Keratinocyte (primary cell): ENCODE results near the gene CDK2AP2. TPM values are rescaled to one million over a fixed set of nuclear protein-coding genes. Genes with fewer than 3 reads are reported as not detected.

Experiments
- DNase-seq: peaks from one replicate; pipeline ENCODE4 v3.0.0-alpha.2; 2011; ENCODE audit warnings: low read depth, missing footprints, low spot score
- FAIRE-seq: peaks from 2 replicates; lab custom pipeline; 2011; peaks lifted over from hg19 to GRCh38; lab: Jason Lieb, UNC
- H2AFZ ChIP-seq: 2 replicates; pipeline ENCODE4 v1.6.0; 2012; ENCODE audit warnings: low read length, control low read depth, inconsistent platforms; ENCODE audit not compliant: control insufficient read depth
- H3K27ac ChIP-seq: 2 replicates; pipeline ENCODE4 v1.5.1; 2011; ENCODE audit warnings: low read length; ENCODE audit not compliant: control insufficient read depth, insufficient read depth
- H3K27me3 ChIP-seq: 3 replicates; pipeline ENCODE4 v1.6.0; 2011; ENCODE audit warnings: low read length; ENCODE audit not compliant: control insufficient read depth, insufficient read depth; ENCODE audit errors: extremely low read depth
- H3K36me3 ChIP-seq, 2 experiments: 2 replicates in 1 of 2; 3 replicates in 1 of 2; pipeline ENCODE4 v1.5.1; 2011; ENCODE audit warnings: low read length in 2 of 2, mild to moderate bottlenecking in 1 of 2; ENCODE audit not compliant: control insufficient read depth in 2 of 2, insufficient read depth in 2 of 2; ENCODE audit errors: extremely low read depth in 1 of 2
- H3K4me1 ChIP-seq: 3 replicates; pipeline ENCODE4 v1.5.1; 2011; ENCODE audit warnings: low read length; ENCODE audit not compliant: control insufficient read depth, insufficient read depth; ENCODE audit errors: extremely low read depth
- H3K4me2 ChIP-seq: 3 replicates; pipeline ENCODE4 v1.6.0; 2011; ENCODE audit warnings: low read depth, low read length; ENCODE audit not compliant: control insufficient read depth, insufficient read depth; ENCODE audit errors: extremely low read depth
- H3K4me3 ChIP-seq, 3 experiments: fragments of 200-600 bp in 1 of 3; sonication (generic) in 1 of 3; 2 replicates in 2 of 3; 3 replicates in 1 of 3; pipeline ENCODE4 v1.5.1; 2011 to 2016; ENCODE audit warnings: low read length in 3 of 3, mild to moderate bottlenecking in 3 of 3, control low read depth in 2 of 3, inconsistent platforms in 1 of 3, low read depth in 1 of 3, mixed read lengths in 1 of 3, mixed run types in 1 of 3, moderate library complexity in 1 of 3; ENCODE audit not compliant: control insufficient read depth in 2 of 3, insufficient read depth in 2 of 3; ENCODE audit errors: extremely low read depth in 1 of 3
- H3K79me2 ChIP-seq: 2 replicates; pipeline ENCODE4 v1.6.0; 2012; ENCODE audit warnings: low read length; ENCODE audit not compliant: control insufficient read depth, insufficient read depth
- H3K9ac ChIP-seq: 3 replicates; pipeline ENCODE4 v1.6.0; 2011; ENCODE audit warnings: low read length; ENCODE audit not compliant: control insufficient read depth, insufficient read depth; ENCODE audit errors: extremely low read depth
- H3K9me1 ChIP-seq: 3 replicates; pipeline ENCODE4 v1.6.0; 2011; ENCODE audit warnings: low read length; ENCODE audit not compliant: control insufficient read depth, insufficient read depth; ENCODE audit errors: extremely low read depth
- H3K9me3 ChIP-seq: 2 replicates; pipeline ENCODE4 v1.5.1; 2012; ENCODE audit warnings: low read depth, low read length; ENCODE audit not compliant: control insufficient read depth
- H4K20me1 ChIP-seq: 3 replicates; pipeline ENCODE4 v1.6.0; 2011; ENCODE audit warnings: low read length; ENCODE audit not compliant: control insufficient read depth, insufficient read depth; ENCODE audit errors: extremely low read depth
- CTCF ChIP-seq, 3 experiments: IDR thresholded peaks in 1 of 3; conservative IDR thresholded peaks in 1 of 3; optimal IDR thresholded peaks in 1 of 3; 2 replicates in 2 of 3; 3 replicates in 1 of 3; pipeline versions ENCODE3 to v1.5.1; 2011; ENCODE audit warnings: low read length in 3 of 3, mild to moderate bottlenecking in 3 of 3, moderate library complexity in 2 of 3, control low read depth in 1 of 3, inconsistent platforms in 1 of 3; ENCODE audit not compliant: insufficient read depth in 2 of 3; ENCODE audit errors: extremely low read depth in 1 of 3
- EZH2 ChIP-seq: IDR thresholded peaks from one replicate; pipeline ENCODE4 v1.6.1; 2012; ENCODE audit warnings: inconsistent platforms, mild to moderate bottlenecking, low read length, moderate library complexity
- dilution Hi-C: fragments of 300-500 bp; cut with MboI; formaldehyde crosslinking; loops from one replicate; pipeline ENCODE4 v1.7.0; 2020; ENCODE audit warnings: low sequenced_read_pairs; ENCODE audit not compliant: extremely low pct_ligation_motif_present
- polyA plus RNA-seq, 5 experiments: library from polyadenylated mRNA; depleted of rRNA in 3 of 5; stranded (reverse) in 3 of 5; stranded (forward) in 1 of 5; unstranded in 1 of 5; fragments of >200 nt; gene quantifications; 1 replicate in 1 of 5; 2 replicates in 3 of 5; 3 replicates in 1 of 5; pipeline versions ENCODE4 v1.2.1 to v1.2.3, GENCODE V29; 2011 to 2012; ENCODE audit warnings: missing spikeins in 2 of 5, low read depth in 1 of 5, low replicate concordance in 1 of 5

Gene CDK2AP2
- polyA plus RNA-seq, 1 donor (not counting 4 experiments of a cell fraction or from before 2014, with no cell fraction given), result 9.7 TPM

DNA sequence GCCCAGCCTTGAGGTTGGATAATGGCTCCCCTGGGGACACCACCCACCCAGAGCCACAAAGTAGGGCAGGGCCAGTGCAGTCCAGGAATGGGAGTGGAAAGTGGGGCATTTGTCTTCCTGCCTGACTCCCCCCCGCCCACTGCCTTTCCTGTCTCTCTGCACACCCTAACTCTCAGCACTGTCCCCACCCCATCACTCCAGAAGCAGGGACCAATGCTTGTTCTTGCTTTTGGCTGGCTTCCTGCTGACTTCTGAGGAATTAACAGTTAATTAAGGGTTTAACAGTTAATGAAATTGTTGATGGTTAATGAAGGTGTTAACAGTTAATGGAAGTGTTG lies 7.5 kb downstream of the CDK2AP2 start:
- Histone ChIP-seq H3K9me3 (no peaks in the 10 kb centered on the region), H3K36me3 (peaks cover 9 to 22% of the 10 kb centered on the region in 2 experiments), H3K79me2 (peaks cover 8% of the 10 kb centered on the region), H4K20me1 (no peaks in the 10 kb centered on the region), H3K4me2 (no peak overlapping the region), H3K9me1 (no peaks in the 10 kb centered on the region), H3K27me3 (no peaks in the 10 kb centered on the region), H3K9ac (no peak overlapping the region), H3K4me3 (no peak overlapping the region), H2AFZ (no peak overlapping the region), H3K27ac (no peak overlapping the region), H3K4me1 (peaks cover 2% of the 10 kb centered on the region)
- TF ChIP-seq EZH2 (no peak), CTCF (optimal IDR thresholded peaks at IDR 0.05 in 1 of 3, IDR thresholded peaks at IDR 0.05 in 1 of 3, conservative IDR thresholded peaks at IDR 0.05 in 1 of 3; ENCODE audit: extremely low read depth in 1 of 3, insufficient read depth in 2 of 3, low read length in 3 of 3) (no peak)
- DNase-seq (no peak), FAIRE-seq (no peak)
- dilution Hi-C loops, result no loop called here

DNA sequence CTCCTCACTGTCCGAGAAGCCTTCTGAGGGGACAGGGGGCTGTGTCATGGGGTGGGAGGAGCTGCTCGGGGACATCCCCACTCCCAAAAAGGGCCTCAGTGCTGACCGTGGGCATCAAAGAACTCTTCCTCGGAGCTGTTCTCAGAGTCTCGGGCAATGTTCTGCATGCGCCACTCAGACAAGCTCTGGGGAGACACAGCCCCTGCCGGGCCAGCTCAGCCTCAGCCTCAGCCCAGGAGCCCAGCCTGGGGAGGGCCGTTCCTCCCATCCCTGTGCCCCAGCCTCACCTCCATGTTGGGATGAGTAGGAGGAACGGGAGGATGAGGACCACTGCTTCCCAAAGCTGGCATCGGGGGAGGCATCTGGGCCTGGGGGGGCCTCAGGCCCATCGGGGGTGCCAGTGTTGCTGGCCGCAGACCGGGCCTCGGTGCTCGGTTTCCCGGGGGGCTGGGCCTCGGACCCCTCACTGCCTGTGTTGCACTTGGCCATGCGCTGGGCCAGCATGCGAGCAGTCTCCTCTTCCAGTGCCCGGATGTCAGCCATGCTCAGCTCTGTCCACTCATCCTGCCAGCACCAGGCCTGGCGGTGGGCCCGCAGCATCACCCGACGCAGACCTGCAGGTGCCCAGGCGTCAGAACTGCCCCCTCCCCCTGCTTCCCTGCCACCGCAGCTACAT lies 8.0 kb downstream of the CDK2AP2 start:
- H3K36me3 ChIP-seq, result peaks cover 9 to 25% of the 10 kb centered on the region in 2 experiments

More for the DNA sequence above, 8.0 kb downstream of the CDK2AP2 start:
- dilution Hi-C loops, result no loop called here
- H3K4me1 ChIP-seq, result no peaks in the 10 kb centered on the region
- no peak overlapping the region for H3K4me2 ChIP-seq
- H3K4me3 ChIP-seq, result no peak overlapping the region
- no peaks in the 10 kb centered on the region for H4K20me1 ChIP-seq
- H3K9me1 ChIP-seq, result no peaks in the 10 kb centered on the region
- peaks cover 8% of the 10 kb centered on the region for H3K79me2 ChIP-seq
- H3K9me3 ChIP-seq, result no peaks in the 10 kb centered on the region
- DNase-seq (no peak), FAIRE-seq (no peak)
- H3K9ac ChIP-seq, result no peak overlapping the region
- TF ChIP-seq CTCF (optimal IDR thresholded peaks at IDR 0.05 in 1 of 3, IDR thresholded peaks at IDR 0.05 in 1 of 3, conservative IDR thresholded peaks at IDR 0.05 in 1 of 3; ENCODE audit: extremely low read depth in 1 of 3, insufficient read depth in 2 of 3, low read length in 3 of 3) (no peak), EZH2 (no peak)
- no peak overlapping the region for H3K27ac ChIP-seq
- no peak overlapping the region for H2AFZ ChIP-seq
- H3K27me3 ChIP-seq, result no peaks in the 10 kb centered on the region
